ENCODE measurements around the gene CABLES1.

Gene CABLES1

DNA sequence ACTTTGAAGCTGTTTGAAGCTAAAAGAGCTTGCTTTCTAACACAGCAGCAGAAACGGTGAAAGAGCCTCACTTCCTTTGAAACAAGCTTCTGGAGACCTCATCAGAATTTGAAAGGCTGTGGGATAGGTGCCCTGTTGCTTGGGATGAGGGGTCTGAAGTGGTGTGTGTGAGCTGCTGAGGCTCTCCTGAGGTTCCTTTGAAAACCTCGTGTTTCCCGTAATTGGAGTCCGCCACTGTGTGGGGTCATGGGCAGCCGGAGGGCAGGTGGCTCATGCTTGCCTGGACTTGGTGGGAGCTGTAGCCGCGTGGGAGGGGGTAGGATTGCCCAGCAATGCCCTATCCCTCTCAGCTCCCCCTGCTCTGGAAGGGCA, 34.4 kb downstream of the CABLES1 start:
- no peak for DNase-seq (ENCODE audit: low read depth)

GRCh38 chr18:23170137-23170536, 34.9 kb downstream of the CABLES1 start:
- DNase-seq (ENCODE audit: low read depth), result no peak

- no peak for DNase-seq (ENCODE audit: low read depth)
These were observed 36.4 kb downstream of the CABLES1 start for GRCh38 chr18:23171581-23172156.

DNA sequence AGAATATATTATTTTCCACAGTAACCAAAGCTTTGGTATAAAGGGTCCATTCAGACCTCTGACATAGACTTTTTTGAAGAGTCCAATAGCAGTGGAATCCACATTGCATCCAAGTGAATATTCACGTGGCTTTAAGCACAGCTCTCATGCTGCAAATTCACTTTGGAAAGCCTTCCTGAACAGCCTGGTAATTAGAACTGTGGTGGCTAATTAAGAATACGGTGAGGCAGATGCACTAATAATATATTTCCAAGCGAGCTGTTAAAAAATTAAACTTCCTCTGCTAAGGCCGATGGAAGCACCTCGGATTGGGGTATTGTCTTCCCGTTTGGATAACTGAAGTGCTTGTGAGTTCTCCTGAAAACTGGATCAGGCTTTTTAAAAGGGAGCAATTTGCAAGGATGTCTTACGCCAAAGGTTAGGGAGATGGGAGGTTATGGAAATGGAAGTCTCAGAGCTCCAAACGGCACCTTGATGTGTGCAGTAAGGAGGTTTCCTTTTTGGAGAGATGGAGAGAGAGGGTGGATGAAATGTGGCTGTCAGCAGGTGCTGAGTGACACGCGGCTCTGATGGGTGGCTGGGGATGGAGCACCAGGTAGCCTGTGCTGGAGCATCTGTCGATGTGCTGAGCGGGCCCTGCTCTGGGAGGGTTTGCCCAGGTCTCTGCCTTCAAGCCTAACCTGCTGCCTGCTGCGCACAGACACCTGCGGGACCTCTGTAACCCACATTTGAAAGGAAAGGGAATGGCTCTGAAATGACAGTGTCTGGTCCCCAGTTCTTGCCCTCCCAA, 37.5 kb downstream of the CABLES1 start:
- no peak for DNase-seq (ENCODE audit: low read depth)

- no peak for DNase-seq (ENCODE audit: low read depth)
These were observed 38.6 kb downstream of the CABLES1 start for GRCh38 chr18:23173912-23174311.

- DNase-seq (ENCODE audit: low read depth), result no peak
These were observed 41.6 kb downstream of the CABLES1 start for GRCh38 chr18:23176701-23177432.

DNA sequence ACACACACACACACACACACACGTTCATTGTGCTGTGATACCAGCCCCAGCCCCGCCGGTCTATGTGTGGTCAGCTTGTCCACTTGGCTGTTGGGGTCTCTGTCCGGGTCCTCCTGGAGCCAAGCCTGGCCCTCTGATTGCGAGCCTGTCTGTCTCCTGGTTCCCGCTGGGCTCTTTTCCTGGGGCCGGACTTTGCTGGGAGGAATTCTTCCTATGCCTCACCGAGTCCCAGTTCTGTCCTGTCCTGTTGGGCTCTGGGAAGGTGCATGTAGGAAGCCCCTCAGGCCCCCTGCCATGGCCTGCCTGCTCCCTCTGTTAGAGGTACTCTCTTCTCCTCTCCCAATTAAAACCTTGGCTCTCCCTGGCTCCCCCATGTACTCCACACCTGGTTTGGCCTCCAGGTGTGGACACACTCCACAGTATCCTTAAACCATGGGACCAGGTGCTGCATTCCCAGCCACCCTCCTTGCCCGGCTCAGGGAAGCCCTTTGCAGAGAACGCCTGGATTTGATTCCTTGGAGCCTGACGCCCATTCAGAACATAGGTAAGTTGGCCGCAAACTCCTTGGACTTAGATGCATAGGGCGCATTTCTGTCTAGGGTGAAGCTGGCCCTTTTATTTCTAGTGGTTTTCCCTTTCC, 42.3 kb downstream of the CABLES1 start:
- no peak for DNase-seq (ENCODE audit: low read depth)

- no peak for DNase-seq (ENCODE audit: low read depth)
These were observed 42.9 kb downstream of the CABLES1 start for GRCh38 chr18:23178201-23178600.

- DNase-seq (ENCODE audit: low read depth), result no peak
These were observed 43.4 kb downstream of the CABLES1 start for GRCh38 chr18:23178661-23179081.

- DNase-seq (ENCODE audit: low read depth), result no peak
These were observed 44.1 kb downstream of the CABLES1 start for GRCh38 chr18:23179416-23179815.

DNA sequence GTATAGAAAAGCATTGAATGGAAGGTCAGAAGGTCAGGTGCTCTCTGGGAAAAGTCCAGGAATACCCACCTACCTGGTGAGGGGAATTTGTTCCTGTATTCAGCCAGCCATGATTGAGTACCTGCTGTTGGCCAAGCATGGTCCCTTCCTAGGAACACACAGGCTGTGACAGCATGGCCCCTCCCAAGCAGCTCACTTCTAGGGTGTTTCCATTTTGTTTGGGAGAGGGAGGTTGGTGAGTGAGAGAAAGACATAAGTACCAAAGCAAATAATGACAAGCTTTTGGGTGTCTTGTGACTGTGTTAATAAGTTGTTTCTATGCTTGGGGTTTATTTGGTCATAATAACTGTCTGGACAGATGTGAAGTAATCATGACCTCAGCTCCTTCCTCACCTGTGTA, 46.3 kb downstream of the CABLES1 start:
- no peak for DNase-seq (ENCODE audit: low read depth)

DNA sequence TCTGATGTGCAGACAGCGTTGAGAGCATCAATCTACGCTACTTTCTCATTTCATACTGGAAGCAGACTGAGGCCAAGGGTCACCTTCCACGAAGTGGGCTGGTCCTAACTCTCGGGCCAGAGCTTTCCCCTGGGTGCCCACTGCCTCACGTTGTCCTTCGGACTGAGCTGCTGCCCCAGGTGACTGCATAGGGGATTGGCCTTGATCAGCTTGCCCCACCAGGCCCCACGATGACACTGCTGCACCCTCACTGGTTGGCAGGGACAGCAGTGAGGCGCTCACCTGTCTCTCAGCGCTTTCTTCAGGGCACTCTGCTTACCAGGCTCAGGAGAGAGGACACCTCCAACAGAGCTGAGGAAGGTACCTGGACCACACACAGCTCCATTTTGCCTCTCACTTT, 47.3 kb downstream of the CABLES1 start:
- no peak for DNase-seq (ENCODE audit: low read depth)

DNA sequence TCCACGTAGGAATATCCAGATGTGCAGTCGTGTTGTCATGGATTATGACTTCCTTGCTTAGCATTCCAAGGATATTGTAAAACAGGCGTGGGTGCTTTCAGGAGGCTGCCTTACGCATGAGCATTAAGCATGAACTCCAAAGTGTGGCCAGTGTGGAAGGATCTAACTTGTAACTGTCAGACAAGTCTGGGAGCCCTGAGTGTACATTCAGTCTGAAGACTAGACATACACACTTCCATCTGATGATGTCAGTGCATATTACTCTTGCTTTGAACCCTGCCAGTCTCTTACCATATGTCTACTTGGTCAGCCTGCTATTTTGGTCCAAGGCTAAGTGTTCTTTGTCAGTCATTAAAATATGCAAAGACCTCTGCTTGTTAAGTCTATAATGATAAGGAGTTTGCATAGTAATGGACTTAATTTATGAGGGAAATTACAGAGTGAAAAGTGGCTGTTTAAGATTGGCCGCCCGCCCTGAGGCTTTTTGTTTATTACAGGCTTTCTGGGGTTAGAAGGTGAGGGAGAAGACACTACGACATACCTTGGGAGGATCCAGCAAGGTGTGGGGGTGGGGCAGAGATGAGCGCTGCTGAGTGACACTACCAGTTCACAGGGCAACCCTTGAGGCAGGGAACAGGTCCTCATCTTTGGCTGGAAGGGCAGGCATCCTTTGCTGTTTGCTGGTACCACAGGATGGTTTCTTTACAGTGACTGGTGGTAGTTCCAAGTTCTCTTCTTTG, 48.3 kb downstream of the CABLES1 start:
- DNase-seq (ENCODE audit: low read depth), result peak; percentile 91

GRCh38 chr18:23186781-23187180, 51.5 kb downstream of the CABLES1 start:
- no peak for DNase-seq (ENCODE audit: low read depth)

GRCh38 chr18:23188068-23188760, 52.9 kb downstream of the CABLES1 start:
- no peak for DNase-seq (ENCODE audit: low read depth)

GRCh38 chr18:23189099-23189498, 53.8 kb downstream of the CABLES1 start:
- DNase-seq (ENCODE audit: low read depth), result no peak

DNA sequence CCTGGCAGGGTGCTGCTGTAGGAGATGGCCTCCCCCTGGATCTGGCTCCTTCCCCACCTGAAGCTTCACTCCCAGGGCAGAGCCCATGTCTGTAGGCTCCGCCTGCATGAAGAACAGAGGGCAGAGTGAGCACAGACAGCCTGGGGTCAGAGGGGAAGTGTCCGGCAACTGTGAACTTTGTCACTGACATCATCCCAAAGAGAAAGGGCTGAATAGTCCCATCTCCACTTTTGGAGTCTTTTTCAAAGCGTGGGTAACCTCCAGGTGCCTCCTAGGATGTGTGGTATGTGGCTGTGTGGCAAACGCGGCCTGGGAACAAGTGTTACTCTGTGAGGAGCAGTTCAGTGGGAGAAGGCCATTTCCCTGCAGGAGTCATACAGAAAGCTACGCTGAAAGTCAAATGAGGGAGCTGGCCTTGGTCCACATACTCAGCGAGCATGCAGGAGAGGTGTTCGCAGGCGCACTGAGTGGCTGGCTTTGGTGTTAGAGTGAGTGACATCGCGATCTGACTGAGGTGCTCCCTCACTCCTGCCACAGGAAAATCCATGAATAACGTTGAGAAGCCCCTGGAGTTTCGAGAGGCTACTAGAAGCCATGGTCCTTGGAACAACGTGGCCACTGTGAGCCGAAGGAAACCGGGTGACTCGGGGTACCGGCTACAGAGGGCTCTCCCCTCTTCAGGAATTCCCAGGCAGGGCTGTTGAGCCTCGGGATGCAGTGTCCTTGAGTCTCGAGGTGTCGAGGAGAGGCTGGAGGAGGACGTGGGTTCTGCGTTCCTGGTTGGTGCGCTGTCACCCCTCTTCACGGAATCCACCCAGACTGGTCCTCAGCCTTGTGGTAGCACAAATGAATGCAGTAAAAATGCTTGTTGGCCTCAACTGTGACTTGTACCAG, 54.7 kb downstream of the CABLES1 start:
- no peak for DNase-seq (ENCODE audit: low read depth)

DNA sequence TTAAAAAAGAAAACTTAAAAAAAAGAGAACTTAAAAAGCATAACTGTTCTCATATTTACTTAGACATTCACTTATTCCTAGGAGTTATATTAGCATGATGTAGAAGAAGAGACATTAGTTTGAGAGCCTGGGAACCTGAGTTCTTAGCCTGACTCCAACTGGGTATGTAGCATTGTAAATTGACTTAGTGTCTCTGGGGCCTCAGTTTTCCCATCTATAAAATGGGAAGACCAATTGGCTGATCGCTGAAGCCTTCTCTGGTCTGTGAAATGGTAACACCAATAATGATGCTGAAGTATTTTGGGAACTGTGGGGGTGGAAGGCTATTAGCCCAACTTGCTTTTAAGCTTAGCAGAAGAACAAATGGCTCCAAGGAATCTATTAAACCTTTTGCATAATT, 55.9 kb downstream of the CABLES1 start:
- no peak for DNase-seq (ENCODE audit: low read depth)

GRCh38 chr18:23193742-23194141, 58.5 kb downstream of the CABLES1 start:
- no peak for DNase-seq (ENCODE audit: low read depth)
